OCI-LY7 (cell line): ENCODE measurements around the gene BRD1. TPM values are rescaled to one million over a fixed set of nuclear protein-coding genes. Genes with fewer than 3 reads are reported as not detected.

Experiments
- BruUV-seq: library from RNA; stranded (reverse); fragments of 400-500 nt; replicated peaks from 2 replicates; lab custom pipeline; 2021; lab: Mats Ljungman, UMichigan
- CTCF ChIA-PET: fragments of 300-600 bp; sonication (Branson Sonifier 250); formaldehyde crosslinking; loops from one replicate; lab custom pipeline; 2022; ENCODE audit warnings: antibody characterized with exemption; ENCODE audit not compliant: unreplicated experiment; lab: Charles Lee
- POLR2A ChIA-PET: fragments of 300-600 bp; sonication (Branson Sonifier 250); formaldehyde crosslinking; loops from one replicate; lab custom pipeline; 2022; ENCODE audit warnings: antibody characterized with exemption; lab: Charles Lee
- DNase-seq: peaks from one replicate; pipeline ENCODE4 v3.0.0-alpha.2; 2015; ENCODE audit warnings: low spot score
- H2AFZ ChIP-seq: fragments of 200-600 bp; sonication (generic), shearing (Covaris generic); 2 replicates; pipeline ENCODE4 v1.6.1; 2014; ENCODE audit warnings: mild to moderate bottlenecking, antibody characterized with exemption, low read length, moderate library complexity
- H3K27ac ChIP-seq: fragments of 200-600 bp; sonication (generic); 2 replicates; pipeline ENCODE4 v1.5.1; 2014; ENCODE audit warnings: mixed run types, low read depth, mild to moderate bottlenecking, moderate library complexity, low read length, inconsistent platforms; ENCODE audit not compliant: poor library complexity, severe bottlenecking
- H3K36me3 ChIP-seq: fragments of 200-600 bp; sonication (generic); 2 replicates; pipeline ENCODE4 v1.6.1; 2014; ENCODE audit warnings: mild to moderate bottlenecking, antibody characterized with exemption, low read length, moderate library complexity, mixed read lengths; ENCODE audit not compliant: insufficient read depth
- H3K4me1 ChIP-seq: fragments of 200-600 bp; sonication (generic); 2 replicates; pipeline ENCODE4 v1.5.1; 2014; ENCODE audit warnings: mild to moderate bottlenecking, low read length; ENCODE audit not compliant: insufficient read depth, poor library complexity, severe bottlenecking
- H3K4me2 ChIP-seq: fragments of 200-600 bp; sonication (generic); 2 replicates; pipeline ENCODE4 v1.6.1; 2014; ENCODE audit warnings: mild to moderate bottlenecking, low read length
- H3K4me3 ChIP-seq: fragments of 200-600 bp; sonication (generic); 2 replicates; pipeline ENCODE4 v1.5.1; 2014; ENCODE audit warnings: mild to moderate bottlenecking, low read depth, low read length; ENCODE audit not compliant: poor library complexity, severe bottlenecking
- H3K79me2 ChIP-seq: fragments of 200-600 bp; sonication (generic); 2 replicates; pipeline ENCODE4 v1.6.1; 2016; ENCODE audit warnings: low read depth, mild to moderate bottlenecking, low read length, moderate library complexity, mixed read lengths; ENCODE audit not compliant: insufficient read depth
- H3K9me2 ChIP-seq: fragments of 200-600 bp; sonication (generic); 2 replicates; pipeline ENCODE4 v1.6.1; 2016; ENCODE audit warnings: mild to moderate bottlenecking, low read length, mixed read lengths; ENCODE audit not compliant: insufficient read depth
- H3K9me3 ChIP-seq: fragments of 200-600 bp; sonication (generic); 2 replicates; pipeline ENCODE4 v1.6.1; 2014; ENCODE audit warnings: mild to moderate bottlenecking, mixed run types, low read length, mixed read lengths
- H4K20me1 ChIP-seq: fragments of 200-600 bp; sonication (generic); 2 replicates; pipeline ENCODE4 v1.6.1; 2014; ENCODE audit warnings: mild to moderate bottlenecking, antibody characterized with exemption, low read length, moderate library complexity, mixed read lengths; ENCODE audit not compliant: insufficient read depth
- EZH2phosphoT487 ChIP-seq: fragments of 200-600 bp; sonication (generic); IDR thresholded peaks from 2 replicates; pipeline ENCODE4 v1.6.1; 2018; ENCODE audit warnings: low read depth, borderline replicate concordance, mild to moderate bottlenecking, mixed run types, antibody characterized with exemption, low read length, moderate library complexity, mixed read lengths
- intact Hi-C: fragments of 100-400 bp; cut with micrococcal nuclease; formaldehyde crosslinking; loops from one replicate; pipeline ENCODE4 v1.10.0; 2022; ENCODE audit not compliant: unreplicated experiment
- total RNA-seq, 2 experiments: library from RNA; depleted of rRNA in 1 of 2; stranded (reverse); fragments of >200 nt in 1 of 2; shearing (Covaris generic) in 1 of 2; gene quantifications; 2 replicates each; pipeline ENCODE4 v1.2.3, GENCODE V29; 2014 to 2022
- TF ChIP-seq, protein P1 (sequence below): fragments of 200-600 bp; sonication (generic); conservative IDR thresholded peaks from 2 replicates; pipeline ENCODE4 v1.5.1; 2014; ENCODE audit warnings: mild to moderate bottlenecking, antibody characterized with exemption, low read length, moderate library complexity, mixed read lengths

Gene BRD1
- total RNA-seq, 2 experiments from 2014 or later: 38.1 to 46.6 TPM

GRCh38 chr22:49827271-49827852 lies 311 bp downstream of the BRD1 start:
- POLR2A ChIA-PET: no interaction called here
- no TSS peak for BruUV-seq

GRCh38 chr22:49826603-49827270 lies 936 bp downstream of the BRD1 start:
- Histone ChIP-seq H3K4me3 (peak overlapping the region; percentile 78), H2AFZ (no peak overlapping the region), H4K20me1 (peaks cover 15% of the 10 kb centered on the region), H3K9me3 (no peaks in the 10 kb centered on the region), H3K36me3 (peaks cover 39% of the 10 kb centered on the region), H3K4me1 (peaks cover 38% of the 10 kb centered on the region), H3K27ac (peak overlapping the region; percentile 61), H3K79me2 (peaks cover 47% of the 10 kb centered on the region), H3K9me2 (no peaks in the 10 kb centered on the region), H3K4me2 (peak overlapping the region; percentile 92)
- ChIA-PET POLR2A (no interaction called here), CTCF (interaction anchor here (0.6 kb wide), 1 partner anchor 65 kb away, joined by 3 read pairs; no protein-coding TSS in a partner anchor)
- intact Hi-C loops: loop anchor here (2.0 kb wide), 1 partner anchor 26 kb away; the partner anchor contains the start of gene ZBED4
- no peak for TF ChIP-seq EZH2phosphoT487
- TF ChIP-seq, protein P1, sequence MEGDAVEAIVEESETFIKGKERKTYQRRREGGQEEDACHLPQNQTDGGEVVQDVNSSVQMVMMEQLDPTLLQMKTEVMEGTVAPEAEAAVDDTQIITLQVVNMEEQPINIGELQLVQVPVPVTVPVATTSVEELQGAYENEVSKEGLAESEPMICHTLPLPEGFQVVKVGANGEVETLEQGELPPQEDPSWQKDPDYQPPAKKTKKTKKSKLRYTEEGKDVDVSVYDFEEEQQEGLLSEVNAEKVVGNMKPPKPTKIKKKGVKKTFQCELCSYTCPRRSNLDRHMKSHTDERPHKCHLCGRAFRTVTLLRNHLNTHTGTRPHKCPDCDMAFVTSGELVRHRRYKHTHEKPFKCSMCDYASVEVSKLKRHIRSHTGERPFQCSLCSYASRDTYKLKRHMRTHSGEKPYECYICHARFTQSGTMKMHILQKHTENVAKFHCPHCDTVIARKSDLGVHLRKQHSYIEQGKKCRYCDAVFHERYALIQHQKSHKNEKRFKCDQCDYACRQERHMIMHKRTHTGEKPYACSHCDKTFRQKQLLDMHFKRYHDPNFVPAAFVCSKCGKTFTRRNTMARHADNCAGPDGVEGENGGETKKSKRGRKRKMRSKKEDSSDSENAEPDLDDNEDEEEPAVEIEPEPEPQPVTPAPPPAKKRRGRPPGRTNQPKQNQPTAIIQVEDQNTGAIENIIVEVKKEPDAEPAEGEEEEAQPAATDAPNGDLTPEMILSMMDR: no peak
- peak; percentile 64 for DNase-seq
- no TSS peak for BruUV-seq

More at GRCh38 chr22:49827271-49827852, 311 bp downstream of the BRD1 start:
- Histone ChIP-seq H2AFZ (no peak overlapping the region), H3K9me3 (no peaks in the 10 kb centered on the region), H3K4me1 (peaks cover 38% of the 10 kb centered on the region), H3K4me3 (peak overlapping the region; percentile 78), H4K20me1 (peaks cover 15% of the 10 kb centered on the region; the same call in 1 of the 2 replicates), H3K9me2 (no peaks in the 10 kb centered on the region), H3K79me2 (peaks cover 41% of the 10 kb centered on the region), H3K27ac (peak overlapping the region; percentile 61), H3K36me3 (peaks cover 33% of the 10 kb centered on the region), H3K4me2 (peak overlapping the region; percentile 92)
- CTCF ChIA-PET: no interaction called here
- no peak for DNase-seq
- intact Hi-C loops: loop anchor here (2.0 kb wide), 1 partner anchor 25 kb away; the partner anchor contains the start of gene ZBED4
- TF ChIP-seq, protein P1: no peak
- TF ChIP-seq EZH2phosphoT487: no peak
